SIG-M5 (cell line): ENCODE data around the gene IRF3.

Experiments used
- DNase-seq: peaks from one replicate; lab custom pipeline; 2025; lab: John Stamatoyannopoulos, UW

IRF3 gene

GRCh38 chr19:49616945-49617344 is 48.7 kb downstream of the IRF3 start:
- DNase-seq: no peak

GRCh38 chr19:49616532-49616931 is 49.1 kb downstream of the IRF3 start:
- DNase-seq: no peak

- DNase-seq: no peak
Measured at GRCh38 chr19:49615861-49616260, 49.8 kb downstream of the IRF3 start.

- no peak for DNase-seq
Measured at GRCh38 chr19:49614096-49614833, 51.4 kb downstream of the IRF3 start.

- DNase-seq: no peak
Measured at GRCh38 chr19:49613374-49613773, 52.3 kb downstream of the IRF3 start.
